Keratinocyte (primary cell): ENCODE measurements around the gene P4HB. TPM values are rescaled to one million over a fixed set of nuclear protein-coding genes. Genes with fewer than 3 reads are reported as not detected.

Experiments
- DNase-seq: peaks from one replicate; pipeline ENCODE4 v3.0.0-alpha.2; 2011; ENCODE audit warnings: low read depth, missing footprints, low spot score
- FAIRE-seq: peaks from 2 replicates; lab custom pipeline; 2011; peaks lifted over from hg19 to GRCh38; lab: Jason Lieb, UNC
- H2AFZ ChIP-seq: 2 replicates; pipeline ENCODE4 v1.6.0; 2012; ENCODE audit warnings: low read length, control low read depth, inconsistent platforms; ENCODE audit not compliant: control insufficient read depth
- H3K27ac ChIP-seq: 2 replicates; pipeline ENCODE4 v1.5.1; 2011; ENCODE audit warnings: low read length; ENCODE audit not compliant: control insufficient read depth, insufficient read depth
- H3K27me3 ChIP-seq: 3 replicates; pipeline ENCODE4 v1.6.0; 2011; ENCODE audit warnings: low read length; ENCODE audit not compliant: control insufficient read depth, insufficient read depth; ENCODE audit errors: extremely low read depth
- H3K36me3 ChIP-seq, 2 experiments: 2 replicates in 1 of 2; 3 replicates in 1 of 2; pipeline ENCODE4 v1.5.1; 2011; ENCODE audit warnings: low read length in 2 of 2, mild to moderate bottlenecking in 1 of 2; ENCODE audit not compliant: control insufficient read depth in 2 of 2, insufficient read depth in 2 of 2; ENCODE audit errors: extremely low read depth in 1 of 2
- H3K4me1 ChIP-seq: 3 replicates; pipeline ENCODE4 v1.5.1; 2011; ENCODE audit warnings: low read length; ENCODE audit not compliant: control insufficient read depth, insufficient read depth; ENCODE audit errors: extremely low read depth
- H3K4me2 ChIP-seq: 3 replicates; pipeline ENCODE4 v1.6.0; 2011; ENCODE audit warnings: low read depth, low read length; ENCODE audit not compliant: control insufficient read depth, insufficient read depth; ENCODE audit errors: extremely low read depth
- H3K4me3 ChIP-seq, 3 experiments: fragments of 200-600 bp in 1 of 3; sonication (generic) in 1 of 3; 2 replicates in 2 of 3; 3 replicates in 1 of 3; pipeline ENCODE4 v1.5.1; 2011 to 2016; ENCODE audit warnings: low read length in 3 of 3, mild to moderate bottlenecking in 3 of 3, control low read depth in 2 of 3, inconsistent platforms in 1 of 3, low read depth in 1 of 3, mixed read lengths in 1 of 3, mixed run types in 1 of 3, moderate library complexity in 1 of 3; ENCODE audit not compliant: control insufficient read depth in 2 of 3, insufficient read depth in 2 of 3; ENCODE audit errors: extremely low read depth in 1 of 3
- H3K79me2 ChIP-seq: 2 replicates; pipeline ENCODE4 v1.6.0; 2012; ENCODE audit warnings: low read length; ENCODE audit not compliant: control insufficient read depth, insufficient read depth
- H3K9ac ChIP-seq: 3 replicates; pipeline ENCODE4 v1.6.0; 2011; ENCODE audit warnings: low read length; ENCODE audit not compliant: control insufficient read depth, insufficient read depth; ENCODE audit errors: extremely low read depth
- H3K9me1 ChIP-seq: 3 replicates; pipeline ENCODE4 v1.6.0; 2011; ENCODE audit warnings: low read length; ENCODE audit not compliant: control insufficient read depth, insufficient read depth; ENCODE audit errors: extremely low read depth
- H3K9me3 ChIP-seq: 2 replicates; pipeline ENCODE4 v1.5.1; 2012; ENCODE audit warnings: low read depth, low read length; ENCODE audit not compliant: control insufficient read depth
- H4K20me1 ChIP-seq: 3 replicates; pipeline ENCODE4 v1.6.0; 2011; ENCODE audit warnings: low read length; ENCODE audit not compliant: control insufficient read depth, insufficient read depth; ENCODE audit errors: extremely low read depth
- CTCF ChIP-seq, 3 experiments: IDR thresholded peaks in 1 of 3; conservative IDR thresholded peaks in 1 of 3; optimal IDR thresholded peaks in 1 of 3; 2 replicates in 2 of 3; 3 replicates in 1 of 3; pipeline versions ENCODE3 to v1.5.1; 2011; ENCODE audit warnings: low read length in 3 of 3, mild to moderate bottlenecking in 3 of 3, moderate library complexity in 2 of 3, control low read depth in 1 of 3, inconsistent platforms in 1 of 3; ENCODE audit not compliant: insufficient read depth in 2 of 3; ENCODE audit errors: extremely low read depth in 1 of 3
- EZH2 ChIP-seq: IDR thresholded peaks from one replicate; pipeline ENCODE4 v1.6.1; 2012; ENCODE audit warnings: inconsistent platforms, mild to moderate bottlenecking, low read length, moderate library complexity
- dilution Hi-C: fragments of 300-500 bp; cut with MboI; formaldehyde crosslinking; loops from one replicate; pipeline ENCODE4 v1.7.0; 2020; ENCODE audit warnings: low sequenced_read_pairs; ENCODE audit not compliant: extremely low pct_ligation_motif_present
- polyA plus RNA-seq, 5 experiments: library from polyadenylated mRNA; depleted of rRNA in 3 of 5; stranded (reverse) in 3 of 5; stranded (forward) in 1 of 5; unstranded in 1 of 5; fragments of >200 nt; gene quantifications; 1 replicate in 1 of 5; 2 replicates in 3 of 5; 3 replicates in 1 of 5; pipeline versions ENCODE4 v1.2.1 to v1.2.3, GENCODE V29; 2011 to 2012; ENCODE audit warnings: missing spikeins in 2 of 5, low read depth in 1 of 5, low replicate concordance in 1 of 5

The P4HB gene
- polyA plus RNA-seq, 1 donor (not counting 4 experiments of a cell fraction or from before 2014, with no cell fraction given), result 149 TPM

DNA sequence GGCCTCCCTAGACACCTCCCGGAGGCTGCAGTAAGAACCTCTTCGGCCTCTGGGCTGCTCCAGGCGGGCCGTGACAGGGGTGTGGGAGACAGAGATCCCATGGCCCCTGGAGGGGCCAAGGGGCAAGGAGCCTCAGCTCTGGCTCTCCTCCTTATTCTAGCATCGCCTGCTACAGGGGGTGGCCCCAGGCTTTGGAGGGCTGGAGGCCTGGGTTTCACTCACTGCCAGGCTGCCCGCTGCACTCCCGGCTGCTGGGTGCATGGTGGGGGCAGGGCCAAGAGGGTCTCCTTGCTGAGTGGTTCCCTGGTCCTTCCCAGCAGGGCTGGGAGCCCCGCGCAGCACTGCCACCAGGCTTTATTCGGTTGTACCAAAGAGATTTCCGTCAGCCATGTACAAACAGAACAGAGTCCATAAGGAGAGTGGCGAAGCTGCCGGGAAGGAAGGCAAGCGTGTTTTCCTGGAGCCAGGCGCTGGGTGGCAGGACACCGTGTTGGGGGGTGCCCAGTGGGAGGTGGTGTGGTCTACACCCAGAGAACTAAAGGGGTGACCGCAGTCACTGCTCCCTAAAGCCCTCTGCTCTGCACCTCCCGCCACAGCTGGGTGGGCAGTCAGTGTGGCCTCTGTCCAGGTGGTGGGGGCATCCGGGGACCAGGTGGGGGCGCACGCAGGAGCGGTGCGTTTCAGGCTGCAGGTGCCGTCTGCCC is 43.7 kb upstream of the P4HB start:
- Histone ChIP-seq H3K36me3 (peaks cover 26 to 41% of the 10 kb centered on the region in 2 experiments), H4K20me1 (peaks cover 11% of the 10 kb centered on the region), H2AFZ (no peak overlapping the region), H3K9me1 (no peaks in the 10 kb centered on the region), H3K27me3 (no peaks in the 10 kb centered on the region), H3K4me2 (no peak overlapping the region), H3K9ac (no peak overlapping the region), H3K79me2 (peaks cover under 1% of the 10 kb centered on the region), H3K4me1 (peaks cover 18% of the 10 kb centered on the region), H3K4me3 (no peak overlapping the region), H3K27ac (no peak overlapping the region), H3K9me3 (no peaks in the 10 kb centered on the region)
- TF ChIP-seq EZH2, result no peak
- no peak for TF ChIP-seq CTCF (optimal IDR thresholded peaks at IDR 0.05 in 1 of 3, IDR thresholded peaks at IDR 0.05 in 1 of 3, conservative IDR thresholded peaks at IDR 0.05 in 1 of 3; ENCODE audit: extremely low read depth in 1 of 3, insufficient read depth in 2 of 3, low read length in 3 of 3)
- DNase-seq (no peak), FAIRE-seq (no peak)
- dilution Hi-C loops, result no loop called here

DNA sequence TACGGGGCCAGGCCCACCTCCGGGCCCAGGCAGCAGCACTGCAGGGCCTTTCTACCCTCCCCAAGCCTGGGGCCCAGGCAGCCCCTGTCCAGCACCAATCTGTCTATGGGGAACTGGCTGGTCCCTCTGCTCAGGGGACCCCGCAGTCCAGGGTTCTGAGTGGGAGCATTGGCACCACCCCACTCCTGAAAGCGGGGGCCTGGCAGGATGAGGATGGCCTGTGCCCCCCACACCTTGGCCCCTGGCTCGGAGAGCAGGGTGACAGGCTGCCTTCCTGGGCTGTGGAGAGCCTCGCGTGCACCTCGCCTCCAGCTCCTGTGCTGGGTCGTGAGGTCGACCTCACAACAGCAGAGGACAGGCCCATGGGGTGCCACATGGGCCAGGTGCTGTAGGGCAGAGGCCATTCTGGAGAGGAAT is 43.1 kb upstream of the P4HB start:
- Histone ChIP-seq H3K9me3 (no peaks in the 10 kb centered on the region), H3K79me2 (no peaks in the 10 kb centered on the region), H3K4me1 (peaks cover 25% of the 10 kb centered on the region), H3K27ac (no peak overlapping the region), H3K4me3 (no peak overlapping the region), H2AFZ (no peak overlapping the region), H3K9ac (no peak overlapping the region), H3K4me2 (no peak overlapping the region), H3K9me1 (no peaks in the 10 kb centered on the region), H3K27me3 (no peaks in the 10 kb centered on the region), H3K36me3 (peaks cover 25 to 46% of the 10 kb centered on the region in 2 experiments), H4K20me1 (peaks cover 14% of the 10 kb centered on the region)
- DNase-seq, result no peak
- TF ChIP-seq EZH2, result no peak
- no peak for TF ChIP-seq CTCF (optimal IDR thresholded peaks at IDR 0.05 in 1 of 3, IDR thresholded peaks at IDR 0.05 in 1 of 3, conservative IDR thresholded peaks at IDR 0.05 in 1 of 3; ENCODE audit: extremely low read depth in 1 of 3, insufficient read depth in 2 of 3, low read length in 3 of 3)
- no peak for FAIRE-seq
- dilution Hi-C loops, result no loop called here
